Measurements from ENCODE around the gene KIAA1586. TPM values are rescaled to one million over a fixed set of nuclear protein-coding genes. Genes with fewer than 3 reads are reported as not detected.
A peak's percentile ranks its signal among the peaks of the same experiment; 100 is the strongest.
"Not testable (repeated sequence)": the region's sequence is repeated elsewhere in the genome, so short reads cannot be mapped to it uniquely, and the experiment has no call there.

KIAA1586 gene
- total RNA-seq, 2 donors from 2014 or later: 5.1 to 5.3 TPM

DNA sequence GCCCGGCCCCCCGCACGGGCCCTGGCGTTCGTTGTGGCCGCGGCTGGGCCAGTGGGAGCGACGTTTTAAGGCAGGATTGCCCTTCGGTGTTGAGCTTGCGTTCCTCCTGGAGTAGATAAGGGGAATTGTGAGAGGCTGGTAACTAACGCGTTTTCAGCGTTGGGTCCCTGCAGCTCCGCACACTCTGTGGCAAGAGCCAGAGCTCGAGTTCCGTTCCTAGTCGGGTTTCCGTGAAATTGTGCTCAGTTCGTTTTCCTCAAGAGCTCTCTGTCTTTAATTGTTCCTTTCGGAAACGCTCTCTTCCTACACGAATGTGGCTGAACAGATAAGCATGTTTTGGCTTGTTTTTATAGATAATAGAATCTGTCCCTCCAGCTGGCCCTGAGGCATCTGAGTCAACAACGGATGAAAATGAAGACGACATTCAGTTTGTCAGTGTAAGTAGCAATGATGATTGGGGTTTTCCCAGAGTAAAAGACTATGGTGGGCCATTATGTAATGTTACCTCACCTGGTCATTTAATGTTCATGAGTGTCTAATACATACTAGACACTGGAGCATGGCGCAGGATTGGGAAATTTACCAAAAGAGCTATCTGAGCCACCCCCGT, 44.1 kb downstream of the KIAA1586 start:
- peak; percentile 31 for ATAC-seq
- DNase-seq; intact Hi-C loops (cut with DNase I, micrococcal nuclease): not testable (repeated sequence)

DNA sequence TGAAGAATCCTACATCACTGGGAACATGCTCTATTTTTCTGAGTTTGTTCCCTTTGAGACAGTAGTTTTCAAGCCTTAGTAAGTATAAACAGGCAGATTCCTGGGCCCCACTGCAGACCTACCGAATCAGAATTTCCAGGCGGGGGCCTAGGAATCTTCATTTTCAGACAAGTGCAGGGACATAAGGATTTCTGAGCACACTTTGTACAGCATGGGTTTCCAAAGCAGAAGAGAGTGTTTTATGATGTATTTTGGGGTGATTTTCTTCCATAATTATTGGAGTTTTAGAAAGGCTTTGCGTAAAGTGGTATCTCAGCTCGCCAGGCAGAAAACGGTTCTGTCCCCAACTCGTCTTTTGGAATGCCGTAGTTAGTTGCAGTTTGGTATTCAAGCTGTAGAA, 44.9 kb downstream of the KIAA1586 start:
- DNase-seq; ATAC-seq; intact Hi-C loops (cut with DNase I, micrococcal nuclease): not testable (repeated sequence)

DNA sequence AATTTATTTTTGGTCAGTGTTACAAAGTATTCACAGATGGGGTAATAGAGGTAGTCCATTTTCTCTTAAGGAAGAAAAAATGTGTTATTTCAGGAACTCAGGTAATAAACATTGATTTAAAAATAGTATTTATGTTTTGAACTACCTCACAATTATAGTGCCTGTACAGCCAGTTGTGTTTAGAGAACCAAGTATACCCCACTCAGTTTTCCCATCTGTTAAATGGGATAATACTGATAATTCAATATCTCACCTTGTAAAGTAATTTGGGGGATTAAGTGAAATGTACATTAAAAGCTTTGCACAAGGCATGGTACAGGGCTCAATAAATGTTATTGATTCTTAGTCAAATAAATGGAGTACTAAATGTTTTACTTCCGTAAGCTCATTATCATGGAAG, 48.2 kb downstream of the KIAA1586 start:
- intact Hi-C loops (cut with DNase I, micrococcal nuclease): no loop called here
- DNase-seq (no peak), ATAC-seq (no peak)

DNA sequence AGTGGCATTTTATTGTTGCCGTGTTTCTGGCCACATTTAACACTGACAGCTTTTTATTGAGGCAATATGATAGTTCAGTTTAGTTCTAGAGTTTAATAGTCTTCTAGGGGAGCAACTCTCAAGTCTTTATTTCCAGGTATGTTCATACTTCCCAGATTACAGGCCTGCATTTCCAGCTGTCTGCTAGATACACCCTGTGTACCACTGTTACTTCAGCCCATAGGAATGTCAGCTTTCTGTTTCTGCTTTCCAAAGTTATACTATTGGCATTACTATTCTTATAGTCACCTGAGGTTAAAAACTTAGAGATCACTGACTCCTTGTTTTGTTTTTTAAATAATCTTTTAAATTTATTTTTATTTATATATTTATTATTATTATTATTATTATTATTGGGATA, 51.1 kb downstream of the KIAA1586 start:
- peak; percentile 45 for ATAC-seq
- DNase-seq: no peak
- intact Hi-C loops (cut with DNase I, micrococcal nuclease): no loop called here

DNA sequence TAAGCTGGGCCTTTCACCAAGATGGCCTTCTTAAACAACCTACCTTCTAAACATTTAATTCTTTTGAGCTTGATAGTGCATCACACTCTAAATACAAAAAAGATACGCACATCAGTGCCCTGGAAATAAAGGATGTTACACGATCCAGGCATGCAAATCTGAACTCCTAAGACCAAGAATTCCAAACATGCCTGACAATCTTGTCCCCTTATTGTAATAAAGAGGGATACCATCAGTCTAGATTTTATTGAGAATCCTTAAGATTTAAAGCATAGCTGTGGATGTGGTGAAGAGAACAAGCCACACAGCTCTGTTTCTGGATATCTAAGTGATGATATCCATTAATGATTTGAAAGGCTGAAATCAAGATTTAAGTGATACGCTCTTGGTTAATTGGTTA, 56.5 kb downstream of the KIAA1586 start:
- intact Hi-C loops (cut with DNase I, micrococcal nuclease): no loop called here
- no peak for DNase-seq
- no peak for ATAC-seq

DNA sequence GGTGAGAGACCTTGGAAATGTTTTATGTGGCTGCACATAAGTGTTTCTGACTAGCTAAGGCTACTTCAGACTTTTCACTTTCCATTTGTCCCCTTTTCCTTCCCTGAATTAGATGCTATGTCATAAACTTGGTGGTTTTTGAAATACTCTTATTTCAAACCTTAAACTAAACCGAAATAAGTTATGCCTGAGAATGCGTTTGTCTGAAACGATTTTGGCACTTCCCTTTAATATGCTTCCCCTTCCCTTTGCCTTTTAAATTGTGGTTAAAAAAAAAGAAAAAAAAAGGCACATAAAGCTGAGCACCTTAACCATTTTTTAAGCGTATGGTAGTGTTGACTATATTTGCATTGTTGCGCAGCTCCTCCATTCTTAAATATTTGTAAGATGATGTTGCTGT, 57.8 kb downstream of the KIAA1586 start:
- DNase-seq: no peak
- no peak for ATAC-seq
- intact Hi-C loops (cut with DNase I, micrococcal nuclease): no loop called here

Other genes starting within 250 kb of the KIAA1586 start
- under 1 TPM in 1 of 2 donors, not detected in 1; 0.53 TPM for gene BEND6, start 91.6 kb upstream of the KIAA1586 start, total RNA-seq
- gene ZNF451, start 43.5 kb downstream of the KIAA1586 start, total RNA-seq: 10 to 100 TPM; 37.3 to 38.3 TPM
- 1 to 10 TPM in 1 of 2 donors, under 1 TPM in 1; 0.58 to 5.2 TPM for gene BAG2, start 125.6 kb downstream of the KIAA1586 start, total RNA-seq
- 10 to 100 TPM in 1 of 2 donors, 1 to 10 TPM in 1; 3.6 to 16.6 TPM for gene RAB23, start 175.6 kb downstream of the KIAA1586 start, total RNA-seq